GM13977 (cell line): ENCODE results near the gene LLPH.
A peak's percentile ranks its signal among the peaks of the same experiment; 100 is the strongest.
"Not testable (repeated sequence)": the region's sequence is repeated elsewhere in the genome, so short reads cannot be mapped to it uniquely, and the experiment has no call there.

ENCODE experiments used
- DNase-seq: peaks from one replicate; pipeline ENCODE4 v3.0.0; 2012; ENCODE audit warnings: low spot score
- in situ Hi-C: fragments of 300-500 bp; cut with MboI; formaldehyde crosslinking; loops from one replicate; pipeline ENCODE4 v1.12.0; 2022; ENCODE audit warnings: low sequenced_read_pairs, low pct_unique_long_range_greater_than_20kb, mixed read lengths, inconsistent platforms; ENCODE audit not compliant: unreplicated experiment
- TF ChIP-seq, protein P1 (sequence below): IDR thresholded peaks from 2 replicates; pipeline ENCODE4 v1.5.1; 2012; ENCODE audit warnings: mild to moderate bottlenecking, control low read depth; ENCODE audit not compliant: insufficient read depth; ENCODE audit errors: extremely low read depth, missing control alignments

LLPH gene

DNA sequence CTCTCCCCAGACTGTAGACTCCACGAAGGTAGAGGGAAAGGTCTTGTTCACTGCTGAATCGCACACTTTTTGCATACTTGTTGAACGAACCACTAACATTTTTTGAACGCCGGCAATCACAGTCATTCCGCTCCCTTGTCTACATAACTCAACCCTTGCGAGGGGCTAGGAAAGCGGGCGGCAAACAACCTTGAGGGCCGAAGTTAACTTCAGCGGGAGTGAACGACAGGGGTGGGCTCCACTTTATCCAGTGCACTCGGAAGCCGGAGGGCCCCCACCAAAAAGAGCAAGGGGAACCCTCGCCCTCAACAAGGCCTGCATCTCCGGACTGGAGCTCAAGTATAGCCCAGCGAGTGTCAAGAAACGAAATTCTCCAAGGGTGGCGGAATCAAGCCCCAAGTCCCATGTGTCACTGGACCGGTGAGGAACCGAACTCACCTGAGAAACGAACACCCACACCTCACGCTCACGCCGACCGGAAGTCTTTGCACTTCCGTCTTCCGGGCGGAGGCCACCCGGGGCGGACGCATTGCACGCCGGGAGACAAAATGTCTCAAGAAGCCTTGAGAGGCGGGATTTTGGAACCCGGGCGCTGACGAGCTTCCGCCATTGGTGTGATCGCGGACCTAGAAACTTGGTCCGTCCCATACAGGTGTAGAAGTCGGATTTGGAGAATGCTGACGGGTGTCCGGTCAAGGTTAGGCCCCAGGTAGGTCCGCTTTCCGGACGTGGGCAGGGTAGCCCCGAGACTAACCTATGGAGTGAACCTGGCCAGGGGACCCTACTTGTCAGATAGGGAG, at the start of gene LLPH:
Gene LLPH, minus strand, starts transcription at position 484 of the 800 bp plus-strand sequence. CDS start 1,644 bp downstream, outside the sequence.
- peak; percentile 92 for DNase-seq
- TF ChIP-seq, protein P1, sequence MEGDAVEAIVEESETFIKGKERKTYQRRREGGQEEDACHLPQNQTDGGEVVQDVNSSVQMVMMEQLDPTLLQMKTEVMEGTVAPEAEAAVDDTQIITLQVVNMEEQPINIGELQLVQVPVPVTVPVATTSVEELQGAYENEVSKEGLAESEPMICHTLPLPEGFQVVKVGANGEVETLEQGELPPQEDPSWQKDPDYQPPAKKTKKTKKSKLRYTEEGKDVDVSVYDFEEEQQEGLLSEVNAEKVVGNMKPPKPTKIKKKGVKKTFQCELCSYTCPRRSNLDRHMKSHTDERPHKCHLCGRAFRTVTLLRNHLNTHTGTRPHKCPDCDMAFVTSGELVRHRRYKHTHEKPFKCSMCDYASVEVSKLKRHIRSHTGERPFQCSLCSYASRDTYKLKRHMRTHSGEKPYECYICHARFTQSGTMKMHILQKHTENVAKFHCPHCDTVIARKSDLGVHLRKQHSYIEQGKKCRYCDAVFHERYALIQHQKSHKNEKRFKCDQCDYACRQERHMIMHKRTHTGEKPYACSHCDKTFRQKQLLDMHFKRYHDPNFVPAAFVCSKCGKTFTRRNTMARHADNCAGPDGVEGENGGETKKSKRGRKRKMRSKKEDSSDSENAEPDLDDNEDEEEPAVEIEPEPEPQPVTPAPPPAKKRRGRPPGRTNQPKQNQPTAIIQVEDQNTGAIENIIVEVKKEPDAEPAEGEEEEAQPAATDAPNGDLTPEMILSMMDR: no peak
- in situ Hi-C loops: no loop called here

DNA sequence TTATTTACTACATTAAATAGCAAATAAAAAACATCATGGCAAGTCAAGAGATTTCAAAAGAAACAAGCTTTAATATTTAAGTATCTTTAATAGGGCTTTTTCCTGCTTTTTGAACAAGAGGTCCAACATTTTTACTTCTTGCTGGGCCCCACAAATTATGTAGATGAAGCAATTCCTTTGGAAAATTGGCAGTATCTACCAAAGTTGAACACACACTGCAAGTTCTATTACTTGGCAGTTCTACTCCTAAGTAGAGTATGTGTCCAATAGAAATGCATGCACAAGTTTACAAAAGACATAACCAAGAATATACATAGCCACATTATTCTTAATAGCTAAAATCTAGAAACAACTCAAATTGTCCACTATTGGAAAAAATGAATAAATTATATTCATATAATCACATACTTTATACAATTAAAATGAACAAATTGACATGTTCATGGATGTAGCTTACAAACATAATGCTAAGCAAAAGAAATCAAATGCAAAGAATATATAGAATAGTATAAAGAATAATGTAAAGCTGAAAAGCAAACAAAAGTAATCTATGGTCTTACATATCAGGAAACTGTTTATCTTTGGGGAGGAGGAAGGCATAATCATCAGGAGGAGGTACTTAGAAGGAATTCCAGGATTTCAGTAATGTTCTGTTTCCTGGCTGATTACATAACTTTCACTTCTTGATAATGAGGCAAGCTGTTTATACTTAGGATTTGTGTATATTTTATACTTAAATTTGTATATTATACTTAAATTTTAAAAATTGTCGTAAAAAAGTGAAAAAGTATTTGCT, 45.8 kb upstream of the LLPH start:
- in situ Hi-C loops: no loop called here
- TF ChIP-seq, protein P1: no peak
- no peak for DNase-seq

DNA sequence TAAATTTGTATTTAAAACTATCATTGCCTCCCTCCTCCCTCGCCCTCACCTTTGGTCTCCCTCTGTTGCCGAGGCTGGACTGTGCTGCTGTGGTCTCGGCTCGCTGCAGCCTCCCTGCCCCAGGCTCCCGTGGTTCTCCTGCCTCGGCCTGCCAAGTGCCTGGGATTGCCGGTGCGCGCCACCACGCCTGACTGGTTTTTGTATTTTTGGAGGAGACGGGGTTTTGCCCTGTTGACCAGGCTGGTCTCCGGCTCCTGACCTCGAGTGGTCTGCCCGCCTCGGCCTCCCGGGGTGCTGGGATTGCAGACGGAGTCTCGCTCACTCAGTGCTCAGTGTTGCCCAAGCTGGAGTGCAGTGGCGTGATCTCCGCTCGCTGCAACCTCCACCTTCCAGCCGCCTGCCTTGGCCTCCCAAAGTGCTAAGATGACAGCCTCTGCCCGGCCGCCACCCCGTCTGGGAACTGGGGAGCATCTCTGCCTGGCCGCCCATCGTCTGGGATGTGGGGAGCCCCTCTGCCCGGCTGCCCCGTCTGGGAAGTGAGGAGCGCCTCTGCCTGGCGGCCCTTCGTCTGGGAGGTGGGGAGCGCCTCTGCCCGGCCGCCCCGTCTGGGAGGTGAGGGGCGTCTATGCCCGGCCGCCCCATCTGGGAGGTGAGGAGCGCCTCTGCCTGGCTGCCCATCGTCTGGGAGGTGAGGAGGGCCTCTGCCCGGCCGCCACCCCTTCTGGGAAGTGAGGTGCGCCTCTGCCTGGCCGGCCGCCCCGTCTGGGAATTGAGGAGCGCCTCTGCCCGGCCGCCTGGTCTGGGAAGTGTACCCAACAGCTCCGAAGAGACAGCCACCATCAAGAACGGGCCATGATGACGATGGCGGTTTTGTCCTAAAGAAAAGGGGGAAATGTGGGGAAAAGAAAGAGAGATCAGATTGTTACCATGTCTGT, 44.1 kb upstream of the LLPH start:
- DNase-seq, in situ Hi-C loops: not testable (repeated sequence)

DNA sequence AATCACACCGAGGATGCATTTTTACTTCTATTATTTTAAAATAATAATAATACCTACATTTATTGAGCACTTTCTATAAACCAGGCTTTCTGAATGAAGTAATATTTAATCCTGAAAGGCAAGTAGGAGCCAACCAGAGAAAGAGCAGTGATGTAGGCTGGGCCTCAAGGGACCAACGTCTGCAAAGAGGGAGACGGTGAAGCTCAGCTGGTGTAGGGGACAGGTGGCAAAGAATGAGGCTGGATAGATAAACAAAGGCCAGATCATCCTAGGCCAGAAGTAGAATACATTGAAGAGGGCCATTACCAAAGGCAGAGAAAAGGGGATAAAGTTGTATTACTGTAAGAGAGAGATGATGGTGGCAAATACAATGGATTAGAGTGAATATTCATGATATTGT, 40.1 kb upstream of the LLPH start:
- in situ Hi-C loops: no loop called here
- TF ChIP-seq, protein P1: no peak
- DNase-seq: no peak

- TF ChIP-seq, protein P1: peak; percentile 48
- DNase-seq: peak; percentile 87
- in situ Hi-C loops: no loop called here
These were observed 38.9 kb upstream of the LLPH start, which contains the start of gene TMBIM4 for GRCh38 chr12:66169221-66170170. Gene TMBIM4 (minus strand): TSS chr12:66169996. CDS start chr12:66169951, 45 bp downstream.

- TF ChIP-seq, protein P1: no peak
- in situ Hi-C loops: no loop called here
- no peak for DNase-seq
These were observed 37.9 kb upstream of the LLPH start for GRCh38 chr12:66168410-66168809.
